Neural cell (in vitro differentiated cells): ENCODE data around the gene STXBP1. TPM values are rescaled to one million over a fixed set of nuclear protein-coding genes. Genes with fewer than 3 reads are reported as not detected.

ENCODE experiments used
- H2AFZ ChIP-seq: fragments of 200-600, 300-800 bp; sonication (generic), shearing (Covaris generic); 2 replicates; pipeline ENCODE4 v1.6.0; 2014; ENCODE audit warnings: low read depth, mild to moderate bottlenecking, antibody characterized with exemption, low read length, moderate library complexity
- H3F3A ChIP-seq: fragments of 200-600 bp; shearing (Covaris generic); 2 replicates; pipeline ENCODE4 v1.6.1; 2016; ENCODE audit warnings: mild to moderate bottlenecking, moderate library complexity, mixed read lengths, antibody characterized with exemption, low read length; ENCODE audit not compliant: insufficient read depth, poor library complexity, severe bottlenecking
- H3K27ac ChIP-seq: fragments of 200-600, 300-800 bp; sonication (generic), shearing (Covaris generic); 2 replicates; pipeline ENCODE4 v1.5.1; 2014; ENCODE audit warnings: mild to moderate bottlenecking, low read length, moderate library complexity
- H3K27me3 ChIP-seq: fragments of 300-800, 200-600 bp; sonication (generic), shearing (Covaris generic); 2 replicates; pipeline ENCODE4 v1.6.0; 2014; ENCODE audit warnings: mild to moderate bottlenecking, low read depth, low read length, moderate library complexity; ENCODE audit not compliant: insufficient read depth
- H3K36me3 ChIP-seq: fragments of 300-800, 200-600 bp; sonication (generic), shearing (Covaris generic); 2 replicates; pipeline ENCODE4 v1.5.1; 2014; ENCODE audit warnings: mild to moderate bottlenecking, antibody characterized with exemption, low read length, moderate library complexity; ENCODE audit not compliant: insufficient read depth
- H3K4me2 ChIP-seq: fragments of 300-800, 200-600 bp; sonication (generic), shearing (Covaris generic); 2 replicates; pipeline ENCODE4 v1.6.0; 2014; ENCODE audit warnings: mild to moderate bottlenecking, low read length
- H3K4me3 ChIP-seq: fragments of 300-800, 200-600 bp; sonication (generic), shearing (Covaris generic); 2 replicates; pipeline ENCODE4 v1.5.1; 2014; ENCODE audit warnings: mild to moderate bottlenecking, low read length, moderate library complexity
- H3K79me2 ChIP-seq: fragments of 200-600 bp; shearing (Covaris generic); replicated peaks from 2 replicates; pipeline ENCODE4 v1.6.0; 2014; ENCODE audit warnings: mild to moderate bottlenecking, low read length, moderate library complexity; ENCODE audit not compliant: insufficient read depth
- H3K9ac ChIP-seq: fragments of 300-800, 200-600 bp; sonication (generic), shearing (Covaris generic); 2 replicates; pipeline ENCODE4 v1.6.1; 2016; ENCODE audit warnings: mild to moderate bottlenecking, low read length, mixed read lengths
- H3K9me2 ChIP-seq: fragments of 200-600 bp; shearing (Covaris generic); 2 replicates; pipeline ENCODE4 v1.6.1; 2016; ENCODE audit warnings: mild to moderate bottlenecking, low read length, mixed read lengths; ENCODE audit not compliant: insufficient read depth
- H3K9me3 ChIP-seq: fragments of 200-600, 300-800 bp; sonication (generic), shearing (Covaris generic); 2 replicates; pipeline ENCODE4 v1.6.1; 2016; ENCODE audit warnings: mild to moderate bottlenecking, mixed run types, low read length, moderate library complexity, mixed read lengths
- H4K20me1 ChIP-seq: fragments of 200-600 bp; shearing (Covaris generic); 2 replicates; pipeline ENCODE4 v1.6.1; 2016; ENCODE audit warnings: mild to moderate bottlenecking, mixed run types; ENCODE audit not compliant: insufficient read depth
- EP300 ChIP-seq: fragments of 450-650 bp; conservative IDR thresholded peaks from 2 replicates; pipeline ENCODE4 v1.6.1; 2014; ENCODE audit warnings: antibody characterized with exemption, mild to moderate bottlenecking, moderate library complexity; ENCODE audit not compliant: poor library complexity, severe bottlenecking
- EZH2 ChIP-seq: fragments of 200-600, 300-800 bp; shearing (Covaris generic), sonication (generic); IDR thresholded peaks from 2 replicates; pipeline ENCODE4 v1.6.1; 2014; ENCODE audit warnings: antibody characterized with exemption, low read length, borderline replicate concordance, mild to moderate bottlenecking; ENCODE audit not compliant: insufficient read depth, poor library complexity, severe bottlenecking
- MXI1 ChIP-seq: fragments of 450-650 bp; conservative IDR thresholded peaks from 2 replicates; pipeline ENCODE4 v1.6.1; 2014; ENCODE audit warnings: antibody characterized with exemption, mild to moderate bottlenecking; ENCODE audit not compliant: poor library complexity, severe bottlenecking
- POLR2AphosphoS5 ChIP-seq: IDR thresholded peaks from 2 replicates; pipeline ENCODE4 v1.6.1; 2012
- RAD21 ChIP-seq: fragments of 450-650 bp; conservative IDR thresholded peaks from 2 replicates; pipeline ENCODE4 v1.6.1; 2014; ENCODE audit warnings: antibody characterized with exemption, mild to moderate bottlenecking, moderate library complexity
- SMC3 ChIP-seq: fragments of 450-650 bp; conservative IDR thresholded peaks from 2 replicates; pipeline ENCODE4 v1.6.1; 2014; ENCODE audit warnings: antibody characterized with exemption, mild to moderate bottlenecking, moderate library complexity; ENCODE audit not compliant: poor library complexity
- TAF1 ChIP-seq: IDR thresholded peaks from 2 replicates; pipeline ENCODE4 v1.6.1; 2012; ENCODE audit warnings: low read depth
- polyA plus RNA-seq: library from polyadenylated mRNA; depleted of rRNA; stranded (reverse); fragments of >200 nt; gene quantifications from 2 replicates; pipeline ENCODE4 v1.2.3, GENCODE V29; 2014
- TF ChIP-seq, protein P1 (sequence below): IDR thresholded peaks from 2 replicates; pipeline ENCODE4 v1.6.1; 2012; ENCODE audit warnings: borderline replicate concordance
- TF ChIP-seq, protein P2 (sequence below): fragments of 450-650 bp; IDR thresholded peaks from 2 replicates; pipeline ENCODE4 v1.5.1; 2014; ENCODE audit warnings: antibody characterized with exemption, mild to moderate bottlenecking, moderate library complexity; ENCODE audit not compliant: poor library complexity, severe bottlenecking

The STXBP1 gene
- polyA plus RNA-seq, 1 donor from 2014 or later = 42.5 TPM

DNA sequence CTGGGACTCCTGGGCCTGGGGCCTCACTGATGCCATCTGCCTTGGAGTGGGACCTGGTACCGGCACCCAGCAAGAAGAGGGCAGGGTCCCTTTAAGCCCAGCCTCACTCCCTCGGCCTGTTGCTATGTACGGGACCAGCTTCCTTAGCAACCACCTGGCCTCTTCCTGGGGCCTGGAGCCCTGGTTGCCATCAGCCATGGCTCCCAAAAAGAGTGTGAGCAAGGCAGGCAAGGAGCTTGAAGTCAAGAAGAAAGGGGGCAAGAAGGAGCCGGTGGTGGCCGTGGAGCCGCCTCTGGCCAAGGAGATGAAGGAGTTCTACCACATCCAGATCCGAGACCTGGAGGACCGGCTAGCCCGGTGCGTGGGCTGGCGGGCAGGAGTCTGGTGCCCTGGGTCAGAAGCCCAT is 94.8 kb downstream of the STXBP1 start, which contains the start of gene CFAP157:
Gene CFAP157 (plus strand): TSS at position 153 of the 406 bp plus-strand sequence. CDS start 44 bp downstream, at position 197.
- Histone ChIP-seq H3K9me2 (no peaks in the 10 kb centered on the region), H4K20me1 (no peaks in the 10 kb centered on the region), H3K79me2 (no peaks in the 10 kb centered on the region), H2AFZ (no peak within 1 kb of the TSS), H3K9me3 (no peaks in the 10 kb centered on the region), H3K27me3 (no peaks in the 10 kb centered on the region), H3F3A (no peaks in the 10 kb centered on the region), H3K4me2 (no peak within 1 kb of the TSS), H3K4me3 (no peak within 1 kb of the TSS), H3K27ac (no peak within 1 kb of the TSS), H3K36me3 (no peaks in the 10 kb centered on the region), H3K9ac (no peak within 1 kb of the TSS)
- TF ChIP-seq SMC3 = no peak
- no peak for TF ChIP-seq POLR2AphosphoS5
- no peak for TF ChIP-seq RAD21
- TF ChIP-seq, protein P1, sequence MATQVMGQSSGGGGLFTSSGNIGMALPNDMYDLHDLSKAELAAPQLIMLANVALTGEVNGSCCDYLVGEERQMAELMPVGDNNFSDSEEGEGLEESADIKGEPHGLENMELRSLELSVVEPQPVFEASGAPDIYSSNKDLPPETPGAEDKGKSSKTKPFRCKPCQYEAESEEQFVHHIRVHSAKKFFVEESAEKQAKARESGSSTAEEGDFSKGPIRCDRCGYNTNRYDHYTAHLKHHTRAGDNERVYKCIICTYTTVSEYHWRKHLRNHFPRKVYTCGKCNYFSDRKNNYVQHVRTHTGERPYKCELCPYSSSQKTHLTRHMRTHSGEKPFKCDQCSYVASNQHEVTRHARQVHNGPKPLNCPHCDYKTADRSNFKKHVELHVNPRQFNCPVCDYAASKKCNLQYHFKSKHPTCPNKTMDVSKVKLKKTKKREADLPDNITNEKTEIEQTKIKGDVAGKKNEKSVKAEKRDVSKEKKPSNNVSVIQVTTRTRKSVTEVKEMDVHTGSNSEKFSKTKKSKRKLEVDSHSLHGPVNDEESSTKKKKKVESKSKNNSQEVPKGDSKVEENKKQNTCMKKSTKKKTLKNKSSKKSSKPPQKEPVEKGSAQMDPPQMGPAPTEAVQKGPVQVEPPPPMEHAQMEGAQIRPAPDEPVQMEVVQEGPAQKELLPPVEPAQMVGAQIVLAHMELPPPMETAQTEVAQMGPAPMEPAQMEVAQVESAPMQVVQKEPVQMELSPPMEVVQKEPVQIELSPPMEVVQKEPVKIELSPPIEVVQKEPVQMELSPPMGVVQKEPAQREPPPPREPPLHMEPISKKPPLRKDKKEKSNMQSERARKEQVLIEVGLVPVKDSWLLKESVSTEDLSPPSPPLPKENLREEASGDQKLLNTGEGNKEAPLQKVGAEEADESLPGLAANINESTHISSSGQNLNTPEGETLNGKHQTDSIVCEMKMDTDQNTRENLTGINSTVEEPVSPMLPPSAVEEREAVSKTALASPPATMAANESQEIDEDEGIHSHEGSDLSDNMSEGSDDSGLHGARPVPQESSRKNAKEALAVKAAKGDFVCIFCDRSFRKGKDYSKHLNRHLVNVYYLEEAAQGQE = no peak
- no peak for TF ChIP-seq MXI1

DNA sequence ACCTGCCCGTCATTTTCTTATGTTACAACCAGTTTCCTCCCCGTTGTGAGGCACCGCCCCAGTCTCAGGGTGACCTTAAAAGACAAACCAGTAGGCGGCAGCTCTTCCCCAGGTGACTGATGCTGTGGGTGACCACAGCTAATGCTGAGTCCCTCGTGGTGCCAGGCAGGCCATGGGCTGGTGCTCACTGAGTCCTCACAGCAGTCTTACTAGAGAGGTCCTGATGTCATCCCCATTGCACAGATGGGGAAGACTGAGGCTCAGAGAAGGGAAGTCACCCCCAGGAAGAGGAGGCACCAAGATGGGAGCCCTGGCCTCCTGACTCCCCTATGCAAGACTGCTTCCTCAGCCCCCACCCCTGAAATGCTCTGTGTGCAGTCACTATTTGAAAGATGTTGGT is 95.7 kb downstream of the STXBP1 start:
- Histone ChIP-seq H3K4me2 (no peak overlapping the region), H3K27ac (no peak overlapping the region), H3K9ac (no peak overlapping the region), H3K9me3 (no peaks in the 10 kb centered on the region), H3K9me2 (no peaks in the 10 kb centered on the region), H3F3A (no peaks in the 10 kb centered on the region), H3K79me2 (no peaks in the 10 kb centered on the region), H3K27me3 (no peaks in the 10 kb centered on the region), H3K4me3 (no peak overlapping the region), H4K20me1 (no peaks in the 10 kb centered on the region), H3K36me3 (no peaks in the 10 kb centered on the region), H2AFZ (no peak overlapping the region)
- no peak for TF ChIP-seq EZH2
- no peak for TF ChIP-seq POLR2AphosphoS5
- TF ChIP-seq, protein P1 = no peak
- no peak for TF ChIP-seq EP300
- no peak for TF ChIP-seq MXI1
- TF ChIP-seq, protein P2, sequence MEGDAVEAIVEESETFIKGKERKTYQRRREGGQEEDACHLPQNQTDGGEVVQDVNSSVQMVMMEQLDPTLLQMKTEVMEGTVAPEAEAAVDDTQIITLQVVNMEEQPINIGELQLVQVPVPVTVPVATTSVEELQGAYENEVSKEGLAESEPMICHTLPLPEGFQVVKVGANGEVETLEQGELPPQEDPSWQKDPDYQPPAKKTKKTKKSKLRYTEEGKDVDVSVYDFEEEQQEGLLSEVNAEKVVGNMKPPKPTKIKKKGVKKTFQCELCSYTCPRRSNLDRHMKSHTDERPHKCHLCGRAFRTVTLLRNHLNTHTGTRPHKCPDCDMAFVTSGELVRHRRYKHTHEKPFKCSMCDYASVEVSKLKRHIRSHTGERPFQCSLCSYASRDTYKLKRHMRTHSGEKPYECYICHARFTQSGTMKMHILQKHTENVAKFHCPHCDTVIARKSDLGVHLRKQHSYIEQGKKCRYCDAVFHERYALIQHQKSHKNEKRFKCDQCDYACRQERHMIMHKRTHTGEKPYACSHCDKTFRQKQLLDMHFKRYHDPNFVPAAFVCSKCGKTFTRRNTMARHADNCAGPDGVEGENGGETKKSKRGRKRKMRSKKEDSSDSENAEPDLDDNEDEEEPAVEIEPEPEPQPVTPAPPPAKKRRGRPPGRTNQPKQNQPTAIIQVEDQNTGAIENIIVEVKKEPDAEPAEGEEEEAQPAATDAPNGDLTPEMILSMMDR = no peak
- TF ChIP-seq TAF1 = no peak
- TF ChIP-seq SMC3 = no peak
- no peak for TF ChIP-seq RAD21
